ENCODE results near the gene PUS7. TPM values are rescaled to one million over a fixed set of nuclear protein-coding genes. Genes with fewer than 3 reads are reported as not detected.

Gene PUS7
- total and polyA plus RNA-seq, 4 donors = 3.4 to 17.2 (median 5.0) TPM

GRCh38 chr7:105480931-105481330, 41.1 kb downstream of the PUS7 start:
- no peak for TF ChIP-seq RAD21 (IDR thresholded peaks at IDR 0.05)
- no peak for TF ChIP-seq SP1 (IDR thresholded peaks at IDR 0.05)
- TF ChIP-seq RXRA (IDR thresholded peaks at IDR 0.05) = no peak
- no peak for TF ChIP-seq REST (IDR thresholded peaks at IDR 0.05)
- no peak for TF ChIP-seq YY1 (IDR thresholded peaks at IDR 0.05)
- no peak for TF ChIP-seq FOXA2 (IDR thresholded peaks at IDR 0.05)
- Histone ChIP-seq H3K9ac (ENCODE audit: low read depth in 1 of 2, low read length in 2 of 2) (no peak overlapping the region), H3K4me3 (ENCODE audit: low read depth in 1 of 3, low read length in 3 of 3) (no peak overlapping the region), H3K27me3 (ENCODE audit: control insufficient read depth in 4 of 4, insufficient read depth in 4 of 4, low read length in 3 of 4) (no peaks in the 10 kb centered on the region), H3K4me1 (ENCODE audit: control insufficient read depth in 4 of 4, insufficient read depth in 4 of 4, low read length in 3 of 4) (no peaks in the 10 kb centered on the region), H3K27ac (ENCODE audit: low read depth in 1 of 2, low read length in 2 of 2) (no peak overlapping the region), H3K9me3 (ENCODE audit: control insufficient read depth in 4 of 4, low read length in 3 of 4) (no peaks in the 10 kb centered on the region), H3K36me3 (ENCODE audit: control insufficient read depth in 4 of 4, insufficient read depth in 3 of 4, low read depth in 1 of 4, low read length in 3 of 4) (peaks cover 0 to 3% (median 2%) of the 10 kb centered on the region in 4 donors)
- no peak for DNase-seq (ENCODE audit: low spot score)
- 98% methylated on average over 4 of the region's 4 CpGs for WGBS

- H3K27me3 ChIP-seq (ENCODE audit: control insufficient read depth in 4 of 4, insufficient read depth in 4 of 4, low read length in 3 of 4) = no peaks in the 10 kb centered on the region
- H3K27ac ChIP-seq (ENCODE audit: low read depth in 1 of 2, low read length in 2 of 2) = no peak overlapping the region
- TF ChIP-seq RXRA (IDR thresholded peaks at IDR 0.05) (no peak), HNF4G (IDR thresholded peaks at IDR 0.05) (no peak)
- H3K36me3 ChIP-seq (ENCODE audit: control insufficient read depth in 4 of 4, insufficient read depth in 3 of 4, low read depth in 1 of 4, low read length in 3 of 4) = peaks cover 0 to 3% (median under 1%) of the 10 kb centered on the region in 4 donors
- no peaks in the 10 kb centered on the region for H3K4me1 ChIP-seq (ENCODE audit: control insufficient read depth in 4 of 4, insufficient read depth in 4 of 4, low read length in 3 of 4)
- no peak for DNase-seq (ENCODE audit: low spot score)
- WGBS = 80% methylated on average over 5 of the region's 5 CpGs
- no peak overlapping the region for H3K9ac ChIP-seq (ENCODE audit: low read depth in 1 of 2, low read length in 2 of 2)
- H3K4me3 ChIP-seq (ENCODE audit: low read depth in 1 of 3, low read length in 3 of 3) = no peak overlapping the region
- H3K9me3 ChIP-seq (ENCODE audit: control insufficient read depth in 4 of 4, low read length in 3 of 4) = no peaks in the 10 kb centered on the region
Observed at GRCh38 chr7:105478606-105479005, 43.5 kb downstream of the PUS7 start.

GRCh38 chr7:105477908-105478307, 44.2 kb downstream of the PUS7 start:
- Histone ChIP-seq H3K9me3 (ENCODE audit: control insufficient read depth in 4 of 4, low read length in 3 of 4) (no peaks in the 10 kb centered on the region), H3K27ac (ENCODE audit: low read depth in 1 of 2, low read length in 2 of 2) (no peak overlapping the region), H3K27me3 (ENCODE audit: control insufficient read depth in 4 of 4, insufficient read depth in 4 of 4, low read length in 3 of 4) (no peaks in the 10 kb centered on the region), H3K4me3 (ENCODE audit: low read depth in 1 of 3, low read length in 3 of 3) (no peak overlapping the region), H3K4me1 (ENCODE audit: control insufficient read depth in 4 of 4, insufficient read depth in 4 of 4, low read length in 3 of 4) (no peaks in the 10 kb centered on the region), H3K36me3 (ENCODE audit: control insufficient read depth in 4 of 4, insufficient read depth in 3 of 4, low read depth in 1 of 4, low read length in 3 of 4) (peaks cover 0 to 3% (median under 1%) of the 10 kb centered on the region in 4 donors), H3K9ac (ENCODE audit: low read depth in 1 of 2, low read length in 2 of 2) (no peak overlapping the region)
- WGBS = 95% methylated on average over 2 of the region's 2 CpGs
- DNase-seq (ENCODE audit: low spot score) = no peak
- TF ChIP-seq MAX (IDR thresholded peaks at IDR 0.05) (no peak), REST (IDR thresholded peaks at IDR 0.05) (no peak), YY1 (IDR thresholded peaks at IDR 0.05) (no peak), RXRA (IDR thresholded peaks at IDR 0.05) (no peak), ATF3 (IDR thresholded peaks at IDR 0.05) (no peak), FOXA2 (IDR thresholded peaks at IDR 0.05) (no peak), FOXA1 (IDR thresholded peaks at IDR 0.05) (no peak), HNF4A (conservative IDR thresholded peaks at IDR 0.05) (no peak), RAD21 (IDR thresholded peaks at IDR 0.05) (no peak), CTCF (IDR thresholded peaks at IDR 0.05; ENCODE audit: low read depth, low read length, missing input control) (no peak), ZBTB33 (IDR thresholded peaks at IDR 0.05) (no peak), EGR1 (IDR thresholded peaks at IDR 0.05; ENCODE audit: low read depth in 2 of 2) (no peak), NR2F2 (IDR thresholded peaks at IDR 0.05) (no peak), SP1 (IDR thresholded peaks at IDR 0.05) (no peak), GABPA (IDR thresholded peaks at IDR 0.05 in 1 of 2, conservative IDR thresholded peaks at IDR 0.05 in 1 of 2) (no peak), HNF4G (IDR thresholded peaks at IDR 0.05) (no peak), JUND (IDR thresholded peaks at IDR 0.05) (no peak)

Data from liver (tissue), 9 donors.